ENCODE data around the gene RASA3.
A peak's percentile ranks its signal among the peaks of the same experiment; 100 is the strongest.

Gene RASA3

DNA sequence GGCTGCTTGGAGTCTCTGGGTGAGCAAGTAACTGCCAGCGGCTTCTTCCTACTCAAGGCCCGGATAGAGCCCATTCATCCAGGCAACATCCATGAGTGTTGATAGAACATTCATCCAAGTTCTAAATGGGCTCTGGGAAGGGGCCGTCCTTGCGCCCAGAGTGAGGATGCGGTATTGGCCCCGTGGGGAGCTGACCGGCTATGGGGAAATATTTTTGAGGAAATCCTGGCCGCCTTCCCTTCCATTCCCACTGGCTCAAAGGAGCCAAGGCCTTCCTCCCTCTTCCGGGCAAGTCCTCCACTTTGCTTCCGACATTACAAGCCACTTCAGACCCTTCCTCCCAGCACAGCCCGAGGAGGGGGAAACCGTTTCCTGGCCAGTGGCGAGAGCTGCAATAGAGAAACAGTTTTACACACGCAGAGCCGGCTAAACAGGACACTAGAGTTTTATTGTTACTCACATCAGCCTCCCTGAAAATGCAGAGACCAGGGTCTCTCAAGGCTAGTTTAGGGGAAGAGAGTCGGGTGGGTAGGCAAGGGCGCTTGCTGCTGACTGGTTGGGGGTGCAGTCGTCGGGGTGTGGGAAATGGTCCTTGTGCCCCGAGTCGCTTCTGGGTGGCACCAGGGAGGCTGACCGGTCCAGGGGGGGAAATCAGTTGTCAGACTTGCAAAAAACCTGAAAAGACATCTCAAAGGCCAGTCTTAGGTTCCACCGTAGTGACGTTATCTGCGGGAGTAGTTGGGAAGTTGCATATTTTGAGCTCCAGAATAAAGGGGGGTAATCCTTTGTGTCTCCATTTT is 196.1 kb downstream of the RASA3 start:
- DNase-seq (ENCODE audit: low spot score): no peak

DNA sequence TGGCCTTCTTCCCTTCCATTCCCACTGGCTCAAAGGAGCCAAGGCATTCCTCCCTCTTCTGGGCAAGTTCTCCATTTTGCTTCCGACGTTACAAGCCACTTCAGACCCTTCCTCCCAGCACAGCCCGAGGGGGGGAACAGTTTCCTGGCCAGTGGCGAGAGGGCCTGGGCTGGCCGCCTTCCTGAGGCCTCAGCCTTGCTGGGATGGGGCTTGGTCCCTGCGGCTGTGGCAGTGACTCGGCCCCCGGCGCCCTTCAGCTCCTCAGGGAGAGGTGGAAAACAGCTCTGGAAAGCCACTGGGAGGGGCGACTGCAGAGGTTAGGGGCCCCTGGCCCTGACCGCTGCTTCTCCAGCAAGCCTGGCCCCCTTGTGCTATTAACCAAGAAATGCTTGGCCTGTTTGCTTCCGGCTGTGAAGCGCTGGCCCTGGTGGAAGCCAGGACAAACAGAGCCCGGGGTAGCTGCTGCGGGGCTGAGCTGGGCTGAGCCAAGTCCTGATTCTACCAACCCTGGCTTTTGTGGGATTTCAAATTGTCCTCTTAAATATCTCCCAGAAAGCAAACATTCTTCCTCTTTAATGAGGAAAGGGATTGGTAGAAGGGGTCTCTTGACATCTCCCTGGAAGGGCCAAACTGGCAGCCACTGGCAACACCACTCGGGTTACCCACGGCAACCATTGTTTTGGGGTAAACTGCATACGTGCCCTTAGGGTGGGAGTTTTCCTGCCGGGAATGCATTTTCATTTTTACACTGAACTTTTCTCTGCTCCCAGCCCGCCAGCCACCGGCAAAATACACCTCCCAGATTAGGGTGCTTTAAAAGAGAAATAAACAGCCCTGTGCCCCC is 197.2 kb downstream of the RASA3 start:
- DNase-seq (ENCODE audit: low spot score): no peak

GRCh38 chr13:113934576-113934975 is 197.8 kb downstream of the RASA3 start:
- no peak for DNase-seq (ENCODE audit: low spot score)

DNA sequence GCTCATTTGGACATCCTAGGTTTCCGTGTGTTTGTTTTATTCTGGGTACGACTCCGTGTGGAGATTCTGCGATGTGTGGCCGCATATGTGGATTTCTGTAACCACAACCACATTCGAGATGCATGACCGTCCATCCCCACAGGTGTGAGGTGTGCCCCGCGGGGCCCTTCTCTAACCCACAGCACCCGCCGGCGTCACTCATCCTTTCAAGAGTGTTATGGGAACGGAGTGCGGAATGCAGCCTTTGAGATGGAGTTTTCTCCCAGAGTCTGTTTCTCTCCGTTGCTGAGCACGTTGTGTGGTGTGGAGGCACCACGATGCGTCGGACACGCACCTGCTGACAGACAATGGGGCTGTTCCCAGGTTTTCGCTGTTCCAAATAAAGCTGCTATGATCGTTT is 198.5 kb downstream of the RASA3 start:
- no peak for DNase-seq (ENCODE audit: low spot score)

DNA sequence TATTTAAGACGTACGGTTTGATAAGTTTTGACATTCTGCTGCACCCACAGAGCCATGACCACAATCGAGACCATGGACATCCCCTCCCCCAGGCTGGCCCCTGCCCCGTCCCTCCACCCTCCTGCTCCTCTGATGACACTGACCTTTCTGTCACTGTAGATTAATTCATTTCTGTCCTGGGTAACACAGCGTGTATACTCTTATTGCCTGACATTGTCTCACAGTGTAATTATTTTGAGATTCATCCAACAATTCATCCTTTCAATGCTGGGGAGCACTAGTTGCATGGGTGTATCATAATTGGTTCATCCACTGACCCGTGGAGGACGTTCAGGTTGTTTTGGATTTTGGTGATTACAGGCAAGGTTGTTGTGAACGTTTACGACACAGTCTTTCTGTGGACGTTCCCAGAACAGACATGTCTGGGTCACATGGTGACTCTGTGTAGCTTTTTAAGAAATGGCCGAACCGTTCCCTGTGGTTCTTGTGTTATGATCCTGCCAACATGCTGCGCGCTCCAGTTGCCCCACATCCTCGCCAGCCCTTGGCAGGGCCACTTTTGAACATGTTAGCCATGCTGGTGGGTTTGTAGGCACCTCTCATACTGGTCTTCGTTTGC is 200.5 kb downstream of the RASA3 start:
- no peak for DNase-seq (ENCODE audit: low spot score)

DNA sequence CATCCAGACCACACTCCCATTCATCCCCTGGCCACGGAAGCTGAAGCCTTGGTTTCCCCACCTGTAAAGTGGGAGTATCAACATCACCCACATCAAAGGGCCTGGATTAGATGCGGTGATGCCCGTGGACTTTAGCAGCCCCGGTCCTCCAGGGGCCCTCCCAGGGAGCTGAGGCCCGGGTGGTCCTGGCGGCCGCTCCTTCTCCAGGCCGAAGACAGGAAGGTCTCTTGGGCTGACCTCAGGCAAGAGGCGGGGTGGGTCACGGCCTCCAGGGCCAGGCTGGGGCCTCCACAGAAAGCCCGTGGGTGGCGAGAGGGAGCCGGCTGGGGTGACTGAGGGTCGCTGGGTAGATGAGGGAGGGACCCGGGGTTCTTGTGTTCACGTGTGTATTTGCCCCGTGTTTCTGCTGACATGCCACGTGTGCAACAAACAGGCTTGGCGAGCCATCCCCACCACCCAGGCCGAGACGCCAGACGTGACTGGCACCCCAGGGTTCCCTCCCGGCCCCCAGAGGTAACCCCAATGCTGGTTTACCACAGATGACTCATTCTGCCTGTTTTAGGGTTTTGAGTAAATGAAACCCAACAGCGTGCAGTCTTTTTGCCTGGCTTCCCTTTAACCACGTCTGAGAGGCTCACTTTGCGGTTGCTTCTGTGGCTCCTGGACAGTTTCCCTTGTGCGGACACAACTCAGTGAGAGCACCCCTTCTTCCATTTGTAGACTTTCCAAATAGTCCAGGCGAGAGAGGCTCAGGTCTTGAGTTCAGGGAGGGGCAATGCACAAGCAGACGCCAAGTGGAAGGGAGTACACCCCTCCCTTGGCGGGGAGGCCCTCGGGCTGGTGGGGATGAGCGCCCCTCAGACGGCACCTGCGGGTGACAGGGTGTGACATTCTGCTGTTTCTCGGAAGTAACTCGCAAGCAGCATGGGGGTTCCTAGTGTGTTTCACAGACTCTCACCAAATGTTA is 201.5 kb downstream of the RASA3 start:
- DNase-seq (ENCODE audit: low spot score): no peak

DNA sequence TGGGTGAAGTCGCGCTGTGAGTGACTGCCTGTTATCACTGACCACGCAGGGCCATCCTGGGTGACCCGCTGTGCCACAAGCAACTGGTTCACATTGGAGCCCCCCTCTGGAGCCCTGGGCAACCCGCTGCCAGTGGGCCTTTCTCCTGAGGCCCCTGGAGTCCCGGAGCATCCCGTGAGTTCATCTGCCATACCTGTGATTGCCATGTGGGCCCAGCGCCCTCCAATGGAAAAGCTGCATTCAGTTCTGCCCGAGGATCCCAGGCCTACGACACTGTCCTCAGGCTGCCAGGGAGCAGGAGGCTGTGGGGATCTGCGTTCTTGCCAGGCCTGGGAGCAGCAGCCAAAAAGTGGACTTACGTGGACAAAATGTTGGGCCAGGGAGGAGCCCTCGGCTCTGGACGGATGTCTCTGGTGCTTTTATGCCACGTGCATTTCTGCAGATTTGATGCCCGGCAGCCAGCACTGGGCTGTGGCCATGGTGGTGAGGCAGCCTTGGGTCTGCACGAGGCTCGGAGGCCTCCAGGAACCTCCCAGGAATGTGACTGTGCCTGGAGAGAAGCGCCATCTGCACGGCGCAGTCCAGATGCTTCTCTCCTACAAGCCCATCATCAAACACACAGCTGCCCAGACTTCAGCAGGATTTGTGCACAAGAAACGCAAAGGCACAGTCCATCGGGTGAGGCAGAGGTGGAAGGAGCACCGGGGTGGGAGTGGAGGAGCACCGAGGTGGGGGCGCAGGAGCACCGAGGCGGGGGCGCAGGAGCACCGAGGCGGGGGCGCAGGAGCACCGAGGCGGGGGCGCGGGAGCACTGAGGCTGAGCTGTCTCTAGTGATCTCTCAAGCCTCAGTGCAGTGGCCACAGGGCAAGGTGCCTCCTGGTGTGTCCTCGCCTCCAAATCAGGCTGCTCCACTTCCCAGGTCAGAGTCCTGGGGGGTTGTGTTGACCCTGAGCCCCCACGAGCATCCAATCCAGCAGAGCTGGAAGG is 202.5 kb downstream of the RASA3 start:
- no peak for DNase-seq (ENCODE audit: low spot score)

DNA sequence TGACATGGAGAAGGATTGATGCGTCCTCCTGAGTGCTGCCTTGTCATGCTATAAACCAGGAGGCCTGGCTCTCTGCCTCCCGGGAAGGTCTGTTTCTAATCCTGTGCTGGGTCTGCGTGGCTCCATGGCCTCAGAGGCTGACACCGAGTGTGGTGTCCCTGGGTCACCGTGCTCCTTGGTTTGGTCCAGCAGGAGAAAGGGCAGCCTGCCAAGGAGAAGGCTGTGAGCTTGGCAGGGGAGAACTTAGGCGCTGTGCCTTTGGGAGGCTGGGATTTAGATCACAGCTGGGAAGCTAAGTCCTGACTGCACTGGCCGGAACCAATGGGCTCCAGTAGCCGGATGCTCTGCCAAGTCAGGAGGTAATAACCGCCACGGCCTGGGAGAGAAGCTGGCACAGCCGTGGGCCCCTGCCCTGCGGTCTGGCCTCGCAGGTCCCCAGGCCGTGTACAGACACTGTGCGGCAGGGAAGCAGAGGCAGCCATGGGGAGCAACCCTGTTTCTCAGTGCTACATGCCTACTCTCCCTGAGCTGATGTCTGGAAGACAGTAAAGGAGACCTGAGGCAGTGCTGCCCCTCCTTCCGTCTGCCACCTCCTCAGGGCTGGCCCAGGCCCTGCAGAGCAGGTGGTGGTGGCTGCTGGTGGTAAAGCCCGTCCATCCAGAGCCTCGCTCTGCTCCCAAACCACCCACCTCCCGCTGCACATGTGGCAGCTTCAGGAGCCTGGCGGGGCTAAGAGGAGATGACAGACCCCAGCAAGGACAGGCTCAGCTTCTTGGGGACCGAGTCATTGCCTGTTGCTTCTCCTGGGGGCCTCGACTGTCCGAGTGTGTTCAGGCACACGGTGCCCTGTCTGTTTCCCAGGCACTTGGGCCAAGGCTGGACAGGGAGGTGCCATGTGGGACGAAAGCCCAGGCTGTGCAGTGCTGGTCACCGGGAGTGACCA is 203.5 kb downstream of the RASA3 start:
- peak; percentile 58 for DNase-seq (ENCODE audit: low spot score)
